ENCODE measurements around the gene PKNOX2.

The PKNOX2 gene

GRCh38 chr11:125140233-125140632 lies 24.3 kb upstream of the PKNOX2 start:
- Histone ChIP-seq H3K79me2 (ENCODE audit: insufficient read depth, low read depth) (no peaks in the 10 kb centered on the region), H2AFZ (ENCODE audit: low read depth) (no peak overlapping the region), H3K36me3 (ENCODE audit: insufficient read depth) (no peaks in the 10 kb centered on the region), H4K20me1 (ENCODE audit: insufficient read depth) (no peaks in the 10 kb centered on the region), H3K4me3 (IDR thresholded peaks at IDR 0.05; ENCODE audit: insufficient read depth, low read depth, low read length) (no peak overlapping the region), H3K9ac (no peak overlapping the region), H3K4me1 (ENCODE audit: low read depth, poor library complexity, severe bottlenecking) (no peaks in the 10 kb centered on the region), H3K27me3 (ENCODE audit: insufficient read depth, low read depth) (no peaks in the 10 kb centered on the region), H3K27ac (no peak overlapping the region), H3K4me2 (no peak overlapping the region)
- TF ChIP-seq CTCF (conservative IDR thresholded peaks at IDR 0.05; ENCODE audit: low read depth, low read length): no peak

GRCh38 chr11:125141178-125141577 lies 23.4 kb upstream of the PKNOX2 start:
- H3K27ac ChIP-seq: no peak overlapping the region
- H2AFZ ChIP-seq (ENCODE audit: low read depth): no peak overlapping the region
- H3K9ac ChIP-seq: no peak overlapping the region

GRCh38 chr11:125141686-125142535 lies 22.6 kb upstream of the PKNOX2 start:
- Histone ChIP-seq H2AFZ (ENCODE audit: low read depth) (no peak overlapping the region), H3K4me2 (no peak overlapping the region), H3K4me3 (IDR thresholded peaks at IDR 0.05; ENCODE audit: insufficient read depth, low read depth, low read length) (no peak overlapping the region), H3K9ac (no peak overlapping the region), H3K27ac (no peak overlapping the region), H3K36me3 (ENCODE audit: insufficient read depth) (no peaks in the 10 kb centered on the region), H3K79me2 (ENCODE audit: insufficient read depth, low read depth) (no peaks in the 10 kb centered on the region), H4K20me1 (ENCODE audit: insufficient read depth) (no peaks in the 10 kb centered on the region), H3K4me1 (ENCODE audit: low read depth, poor library complexity, severe bottlenecking) (no peaks in the 10 kb centered on the region), H3K27me3 (ENCODE audit: insufficient read depth, low read depth) (no peaks in the 10 kb centered on the region)
- TF ChIP-seq CTCF (conservative IDR thresholded peaks at IDR 0.05; ENCODE audit: low read depth, low read length): peak; percentile 92

More at GRCh38 chr11:125141178-125141577, 23.4 kb upstream of the PKNOX2 start:
- Histone ChIP-seq H4K20me1 (ENCODE audit: insufficient read depth) (no peaks in the 10 kb centered on the region), H3K4me3 (IDR thresholded peaks at IDR 0.05; ENCODE audit: insufficient read depth, low read depth, low read length) (no peak overlapping the region), H3K79me2 (ENCODE audit: insufficient read depth, low read depth) (no peaks in the 10 kb centered on the region), H3K27me3 (ENCODE audit: insufficient read depth, low read depth) (no peaks in the 10 kb centered on the region), H3K36me3 (ENCODE audit: insufficient read depth) (no peaks in the 10 kb centered on the region), H3K4me1 (ENCODE audit: low read depth, poor library complexity, severe bottlenecking) (no peaks in the 10 kb centered on the region), H3K4me2 (no peak overlapping the region)
- no peak for TF ChIP-seq CTCF (conservative IDR thresholded peaks at IDR 0.05; ENCODE audit: low read depth, low read length)

- Histone ChIP-seq H3K36me3 (ENCODE audit: insufficient read depth) (no peaks in the 10 kb centered on the region), H3K4me2 (no peak overlapping the region), H3K27me3 (ENCODE audit: insufficient read depth, low read depth) (no peaks in the 10 kb centered on the region), H4K20me1 (ENCODE audit: insufficient read depth) (no peaks in the 10 kb centered on the region), H3K4me3 (IDR thresholded peaks at IDR 0.05; ENCODE audit: insufficient read depth, low read depth, low read length) (no peak overlapping the region), H2AFZ (ENCODE audit: low read depth) (no peak overlapping the region), H3K4me1 (ENCODE audit: low read depth, poor library complexity, severe bottlenecking) (no peaks in the 10 kb centered on the region), H3K79me2 (ENCODE audit: insufficient read depth, low read depth) (no peaks in the 10 kb centered on the region), H3K27ac (no peak overlapping the region), H3K9ac (no peak overlapping the region)
- no peak for TF ChIP-seq CTCF (conservative IDR thresholded peaks at IDR 0.05; ENCODE audit: low read depth, low read length)
Measured at GRCh38 chr11:125146232-125146631, 18.3 kb upstream of the PKNOX2 start.
